ENCODE results near the gene C2CD5. TPM values are rescaled to one million over a fixed set of nuclear protein-coding genes. Genes with fewer than 3 reads are reported as not detected.

The C2CD5 gene
- total and polyA plus RNA-seq, 2 of the 4 experiments (the other 2 are of a cell fraction) = 14.5 to 15.8 TPM

DNA sequence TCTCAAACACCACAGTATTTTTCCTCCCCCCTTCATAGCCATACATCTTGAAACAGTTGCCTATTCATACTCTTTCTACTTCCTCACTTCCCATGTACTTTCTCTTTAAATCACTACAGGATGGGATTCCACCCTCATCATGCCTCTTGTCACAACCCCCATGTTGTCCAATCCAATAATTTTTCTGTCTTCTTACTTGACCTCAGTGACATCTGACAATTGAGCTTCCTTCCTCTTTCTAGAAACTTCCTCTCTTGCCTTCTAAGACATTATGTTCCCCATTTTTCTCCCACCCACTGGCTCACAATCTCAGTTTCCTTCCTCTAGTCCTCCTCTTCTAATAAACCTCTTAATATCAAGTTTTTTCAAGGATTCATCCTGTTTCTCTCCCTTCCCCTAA, 5.3 kb downstream of the C2CD5 start:
- Histone ChIP-seq H3K79me1 (ENCODE audit: low read depth in 1 of 2, low read length in 2 of 2) (peaks cover 12 to 37% of the 10 kb centered on the region in 2 experiments), H3K56ac (ENCODE audit: extremely low read depth, insufficient read depth, low read length) (no peak overlapping the region), H3K27ac (ENCODE audit: insufficient read depth, low read length) (no peak overlapping the region), H2AK9ac (replicated peaks; ENCODE audit: low read depth, low read length, poor library complexity) (no peak overlapping the region), H3K23ac (ENCODE audit: low read depth, low read length) (no peak overlapping the region), H3K4me1 (ENCODE audit: control insufficient read depth, insufficient read depth, low read length) (peaks cover 7% of the 10 kb centered on the region), H2BK15ac (ENCODE audit: low read depth, low read length) (no peak overlapping the region), H2BK5ac (ENCODE audit: low read depth, low read length, poor library complexity, severe bottlenecking) (no peak overlapping the region), H3K9ac (ENCODE audit: low read depth, low read length) (no peak overlapping the region), H3K9me3 (ENCODE audit: control insufficient read depth, insufficient read depth, low read length) (no peaks in the 10 kb centered on the region), H3K4me3 (ENCODE audit: insufficient read depth, low read depth, low read length) (no peak overlapping the region), H3K36me3 (ENCODE audit: control insufficient read depth, insufficient read depth, low read length) (no peaks in the 10 kb centered on the region), H3K27me3 (ENCODE audit: control insufficient read depth, insufficient read depth, low read length) (no peaks in the 10 kb centered on the region), H3K9me1 (ENCODE audit: insufficient read depth, low read length) (no peaks in the 10 kb centered on the region), H2AK5ac (ENCODE audit: low read depth, low read length) (no peak overlapping the region), H3K4ac (ENCODE audit: low read depth, low read length) (no peak overlapping the region), H3K18ac (ENCODE audit: low read depth, low read length) (no peak overlapping the region), H2BK20ac (ENCODE audit: low read depth, low read length) (no peak overlapping the region), H2AFZ (replicated peaks; ENCODE audit: low read length, poor library complexity) (no peak overlapping the region), H4K5ac (ENCODE audit: low read depth, low read length) (no peak overlapping the region), H4K20me1 (ENCODE audit: insufficient read depth, low read length) (no peaks in the 10 kb centered on the region), H2BK120ac (ENCODE audit: low read depth, low read length) (no peak overlapping the region), H4K91ac (ENCODE audit: insufficient read depth, low read depth, low read length) (no peak overlapping the region), H3K14ac (replicated peaks; ENCODE audit: low read depth, low read length) (no peak overlapping the region), H3K4me2 (ENCODE audit: low read depth, low read length) (no peak overlapping the region), H4K8ac (ENCODE audit: low read depth in 2 of 2, low read length in 2 of 2) (no peak overlapping the region)
- no TSS peak for BruUV-seq (replicated peaks)
- POLR2A ChIA-PET (ENCODE audit: unreplicated experiment) = no interaction called here
- CTCF ChIA-PET = no interaction called here
- intact Hi-C loops (cut with micrococcal nuclease) = no loop called here
- no peak for TF ChIP-seq FOS (IDR thresholded peaks at IDR 0.05; ENCODE audit: low read depth, low read length)
- TF ChIP-seq RFX5 (IDR thresholded peaks at IDR 0.05; ENCODE audit: low read depth, low read length) = no peak
- TF ChIP-seq NFE2L2 (IDR thresholded peaks at IDR 0.05; ENCODE audit: low read depth, low read length) = no peak
- TF ChIP-seq, protein P1, sequence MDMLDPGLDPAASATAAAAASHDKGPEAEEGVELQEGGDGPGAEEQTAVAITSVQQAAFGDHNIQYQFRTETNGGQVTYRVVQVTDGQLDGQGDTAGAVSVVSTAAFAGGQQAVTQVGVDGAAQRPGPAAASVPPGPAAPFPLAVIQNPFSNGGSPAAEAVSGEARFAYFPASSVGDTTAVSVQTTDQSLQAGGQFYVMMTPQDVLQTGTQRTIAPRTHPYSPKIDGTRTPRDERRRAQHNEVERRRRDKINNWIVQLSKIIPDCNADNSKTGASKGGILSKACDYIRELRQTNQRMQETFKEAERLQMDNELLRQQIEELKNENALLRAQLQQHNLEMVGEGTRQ (IDR thresholded peaks at IDR 0.05; ENCODE audit: low read depth, low read length) = no peak
- no peak for TF ChIP-seq SMC3 (IDR thresholded peaks at IDR 0.05; ENCODE audit: low read depth, low read length)
- TF ChIP-seq POLR2A (IDR thresholded peaks at IDR 0.05; ENCODE audit: low read depth, low read length) = no peak
- no peak for TF ChIP-seq BHLHE40 (IDR thresholded peaks at IDR 0.05; ENCODE audit: low read depth, low read length)
- TF ChIP-seq, protein P2, sequence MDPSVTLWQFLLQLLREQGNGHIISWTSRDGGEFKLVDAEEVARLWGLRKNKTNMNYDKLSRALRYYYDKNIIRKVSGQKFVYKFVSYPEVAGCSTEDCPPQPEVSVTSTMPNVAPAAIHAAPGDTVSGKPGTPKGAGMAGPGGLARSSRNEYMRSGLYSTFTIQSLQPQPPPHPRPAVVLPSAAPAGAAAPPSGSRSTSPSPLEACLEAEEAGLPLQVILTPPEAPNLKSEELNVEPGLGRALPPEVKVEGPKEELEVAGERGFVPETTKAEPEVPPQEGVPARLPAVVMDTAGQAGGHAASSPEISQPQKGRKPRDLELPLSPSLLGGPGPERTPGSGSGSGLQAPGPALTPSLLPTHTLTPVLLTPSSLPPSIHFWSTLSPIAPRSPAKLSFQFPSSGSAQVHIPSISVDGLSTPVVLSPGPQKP (IDR thresholded peaks at IDR 0.05; ENCODE audit: borderline replicate concordance, low read depth, low read length) = no peak
- TF ChIP-seq RAD21 (IDR thresholded peaks at IDR 0.05; ENCODE audit: low read length) = no peak
- TF ChIP-seq CHD1 (IDR thresholded peaks at IDR 0.05; ENCODE audit: low read depth, low read length) = no peak
- no peak for TF ChIP-seq CEBPB (IDR thresholded peaks at IDR 0.05; ENCODE audit: low read depth, low read length)
- no peak for TF ChIP-seq MXI1 (IDR thresholded peaks at IDR 0.05; ENCODE audit: borderline replicate concordance, low read depth, low read length)
- TF ChIP-seq, protein P3, sequence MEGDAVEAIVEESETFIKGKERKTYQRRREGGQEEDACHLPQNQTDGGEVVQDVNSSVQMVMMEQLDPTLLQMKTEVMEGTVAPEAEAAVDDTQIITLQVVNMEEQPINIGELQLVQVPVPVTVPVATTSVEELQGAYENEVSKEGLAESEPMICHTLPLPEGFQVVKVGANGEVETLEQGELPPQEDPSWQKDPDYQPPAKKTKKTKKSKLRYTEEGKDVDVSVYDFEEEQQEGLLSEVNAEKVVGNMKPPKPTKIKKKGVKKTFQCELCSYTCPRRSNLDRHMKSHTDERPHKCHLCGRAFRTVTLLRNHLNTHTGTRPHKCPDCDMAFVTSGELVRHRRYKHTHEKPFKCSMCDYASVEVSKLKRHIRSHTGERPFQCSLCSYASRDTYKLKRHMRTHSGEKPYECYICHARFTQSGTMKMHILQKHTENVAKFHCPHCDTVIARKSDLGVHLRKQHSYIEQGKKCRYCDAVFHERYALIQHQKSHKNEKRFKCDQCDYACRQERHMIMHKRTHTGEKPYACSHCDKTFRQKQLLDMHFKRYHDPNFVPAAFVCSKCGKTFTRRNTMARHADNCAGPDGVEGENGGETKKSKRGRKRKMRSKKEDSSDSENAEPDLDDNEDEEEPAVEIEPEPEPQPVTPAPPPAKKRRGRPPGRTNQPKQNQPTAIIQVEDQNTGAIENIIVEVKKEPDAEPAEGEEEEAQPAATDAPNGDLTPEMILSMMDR (conservative IDR thresholded peaks at IDR 0.05; ENCODE audit: low read depth, low read length) = no peak
- DNase-seq = no peak
- no peak for ATAC-seq (ENCODE audit: low read depth)
- dilution Hi-C loops (cut with HindIII; ENCODE audit: low sequenced_read_pairs, unreplicated experiment) = no loop called here
- in situ Hi-C loops (cut with MboI; ENCODE audit: low sequenced_read_pairs) = no loop called here

All from IMR-90 (cell line).